ENCODE measurements around the gene BBLN.
A peak's percentile ranks its signal among the peaks of the same experiment; 100 is the strongest.

BBLN gene

DNA sequence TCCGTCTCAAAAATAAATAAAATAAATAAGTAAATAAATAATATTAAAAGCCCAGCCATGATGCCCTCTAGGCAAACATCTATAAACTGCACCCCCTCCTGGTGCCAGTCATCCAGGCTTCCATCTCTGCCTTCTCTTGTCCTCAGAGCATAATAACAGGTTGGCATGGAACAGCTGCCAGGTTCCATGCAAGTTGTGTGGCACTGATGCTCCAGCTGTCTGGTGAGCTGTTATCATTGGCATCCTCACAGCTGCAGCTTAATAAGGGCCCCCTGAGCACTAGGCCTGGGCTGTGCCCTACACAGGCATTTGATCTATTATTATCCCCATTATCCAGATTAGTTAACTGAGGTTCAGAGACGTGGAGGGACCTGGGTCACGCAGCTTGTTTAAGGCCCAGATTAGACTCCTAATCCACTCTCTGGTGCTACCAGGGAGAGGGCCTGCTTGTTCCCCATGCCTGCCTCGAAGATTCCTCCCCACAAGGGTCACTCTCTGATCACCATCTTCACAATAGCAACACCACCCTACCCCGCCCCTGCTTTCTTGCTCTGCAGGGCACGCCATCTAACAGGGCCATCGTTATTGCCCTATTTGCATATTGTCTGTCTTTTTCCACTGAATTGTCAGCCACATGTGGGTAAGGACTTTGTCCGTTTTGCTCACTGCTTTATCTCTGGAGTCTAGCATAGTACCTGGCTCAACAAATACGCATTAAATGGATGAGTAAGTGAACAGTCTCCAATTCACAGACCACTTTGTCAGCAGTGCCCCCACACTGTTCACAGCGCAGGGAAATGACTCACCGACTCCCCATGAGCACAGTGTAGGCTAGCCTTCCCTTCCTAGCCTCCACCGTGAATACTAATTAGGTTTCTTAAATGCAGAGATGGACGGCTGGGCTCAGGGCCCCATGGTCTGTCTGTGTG, 41.6 kb downstream of the BBLN start:
- DNase-seq (ENCODE audit: insufficient read length, low spot score) (no peak), FAIRE-seq (no peak)
- no peak for TF ChIP-seq POLR2A (IDR thresholded peaks at IDR 0.05; ENCODE audit: low read depth, low read length)

DNA sequence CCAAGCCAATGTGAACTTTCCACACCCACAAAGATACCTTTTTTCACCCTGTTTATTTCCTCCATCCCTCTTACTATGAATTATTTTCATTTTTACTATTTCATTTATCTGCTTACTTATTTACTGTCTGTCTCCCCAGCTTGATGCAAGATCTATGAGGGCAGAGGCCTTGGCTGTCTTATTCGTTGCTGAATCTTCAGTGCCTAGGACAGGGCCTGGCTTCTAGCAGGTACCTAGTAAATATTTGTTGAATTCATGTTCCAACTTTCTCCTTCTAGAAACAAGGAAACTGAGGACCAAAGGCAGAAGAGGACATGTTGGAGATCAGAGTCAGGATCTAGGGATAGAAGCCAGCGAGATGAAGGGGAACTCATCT, 42.6 kb downstream of the BBLN start:
- TF ChIP-seq POLR2A (IDR thresholded peaks at IDR 0.05; ENCODE audit: low read depth, low read length) = no peak
- DNase-seq (ENCODE audit: insufficient read length, low spot score) (no peak), FAIRE-seq (no peak)

DNA sequence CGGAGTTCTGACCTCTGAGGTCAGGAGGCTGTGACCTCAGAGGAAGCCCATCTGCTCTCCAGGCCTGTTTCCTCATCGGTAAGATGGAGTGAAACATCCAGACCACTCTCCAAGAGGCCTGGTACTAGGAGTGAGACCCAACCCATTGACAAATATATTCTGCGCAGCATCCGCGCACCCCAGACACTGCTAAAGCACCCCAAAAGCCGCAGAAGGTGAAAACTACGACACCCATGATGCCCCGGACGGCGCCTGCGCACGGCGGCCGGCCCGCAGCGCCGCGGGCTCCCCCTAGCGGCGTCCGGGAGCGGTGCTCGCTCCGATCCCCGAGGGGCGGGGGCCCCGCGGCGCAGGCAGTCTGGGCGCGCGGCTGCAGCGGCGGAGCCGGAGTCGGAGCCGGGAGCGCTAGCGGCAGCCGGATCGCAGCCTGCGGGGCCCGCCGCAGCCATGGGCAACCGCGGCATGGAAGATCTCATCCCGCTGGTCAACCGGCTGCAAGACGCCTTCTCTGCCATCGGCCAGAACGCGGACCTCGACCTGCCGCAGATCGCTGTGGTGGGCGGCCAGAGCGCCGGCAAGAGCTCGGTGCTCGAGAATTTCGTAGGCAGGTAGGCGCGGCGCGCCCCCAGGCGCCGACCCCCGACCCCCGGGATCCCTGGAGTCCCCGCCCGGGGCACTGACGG, 43.1 kb downstream of the BBLN start, which contains the start of gene DNM1:
TSS of gene DNM1 (plus strand) at position 356 of the 683 bp plus-strand sequence. CDS start at position 448, 92 bp downstream.
- DNase-seq (ENCODE audit: insufficient read length, low spot score) (peak; percentile 98), FAIRE-seq (no peak)
- peak; percentile 65 for TF ChIP-seq POLR2A (IDR thresholded peaks at IDR 0.05; ENCODE audit: low read depth, low read length)

DNA sequence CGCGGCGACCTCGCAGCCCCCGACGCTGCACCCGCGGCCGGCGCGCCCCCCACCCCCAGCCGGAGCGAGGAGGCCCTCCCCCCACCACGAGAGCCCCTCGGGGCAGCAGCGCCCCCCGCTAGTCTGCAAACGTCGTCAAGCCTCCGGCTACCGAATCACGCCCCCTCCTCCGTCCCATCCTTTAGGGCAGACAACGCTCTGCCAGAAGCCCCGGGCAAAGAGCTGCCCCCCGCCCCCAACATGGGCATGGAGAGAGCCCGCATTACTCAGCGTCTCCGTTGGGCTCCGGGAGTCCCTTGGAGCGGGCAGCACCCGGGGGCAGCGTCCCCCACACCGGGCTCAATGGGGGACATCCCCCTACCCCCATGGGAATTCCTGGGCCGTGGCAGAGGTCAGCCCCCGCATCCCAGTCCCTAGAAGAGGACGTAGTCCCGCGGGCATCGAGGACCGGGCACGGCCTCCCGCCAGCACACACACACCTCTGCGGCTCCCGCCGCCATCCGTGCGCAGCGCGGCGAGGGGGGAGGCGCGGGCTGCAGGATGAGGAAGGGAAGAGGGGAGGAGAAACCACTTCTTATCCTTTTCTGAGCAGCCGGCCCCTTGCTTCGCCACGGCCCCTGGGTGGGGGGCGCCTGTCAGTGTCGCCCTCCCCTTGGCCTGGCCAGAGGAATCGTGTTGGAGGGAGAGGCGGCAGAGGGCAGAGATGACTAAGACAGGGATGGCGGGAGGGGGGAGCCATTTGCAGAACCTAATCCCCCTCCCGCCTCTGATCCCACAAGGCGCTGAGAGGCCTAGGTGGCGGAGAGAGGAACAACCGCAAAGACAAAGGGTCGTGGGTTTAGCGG, 43.9 kb downstream of the BBLN start:
- peak; percentile 87 for DNase-seq (ENCODE audit: insufficient read length, low spot score)
- peak; percentile 55 for TF ChIP-seq POLR2A (IDR thresholded peaks at IDR 0.05; ENCODE audit: low read depth, low read length)
- no peak for FAIRE-seq

DNA sequence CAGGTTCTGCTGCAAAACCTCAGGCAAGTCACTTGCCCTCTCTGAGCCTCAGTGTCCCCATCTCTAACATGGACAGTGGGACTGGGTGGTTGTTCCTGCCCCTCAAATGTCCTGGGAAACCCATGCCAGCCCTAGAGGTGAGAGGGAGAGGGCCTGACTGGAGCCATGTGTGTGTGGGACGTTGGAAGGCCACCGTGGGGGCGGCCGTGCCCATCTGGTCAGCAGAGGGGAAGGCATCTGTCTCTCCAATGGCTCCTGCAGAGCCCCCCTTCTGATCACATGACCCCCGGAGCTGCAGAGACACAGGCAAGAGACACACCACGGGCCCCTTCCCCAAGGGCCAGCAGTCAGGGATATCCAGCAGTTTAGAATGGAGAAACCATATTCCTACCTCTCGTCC, 44.8 kb downstream of the BBLN start:
- DNase-seq (ENCODE audit: insufficient read length, low spot score) (no peak), FAIRE-seq (no peak)
- TF ChIP-seq POLR2A (IDR thresholded peaks at IDR 0.05; ENCODE audit: low read depth, low read length) = no peak

DNA sequence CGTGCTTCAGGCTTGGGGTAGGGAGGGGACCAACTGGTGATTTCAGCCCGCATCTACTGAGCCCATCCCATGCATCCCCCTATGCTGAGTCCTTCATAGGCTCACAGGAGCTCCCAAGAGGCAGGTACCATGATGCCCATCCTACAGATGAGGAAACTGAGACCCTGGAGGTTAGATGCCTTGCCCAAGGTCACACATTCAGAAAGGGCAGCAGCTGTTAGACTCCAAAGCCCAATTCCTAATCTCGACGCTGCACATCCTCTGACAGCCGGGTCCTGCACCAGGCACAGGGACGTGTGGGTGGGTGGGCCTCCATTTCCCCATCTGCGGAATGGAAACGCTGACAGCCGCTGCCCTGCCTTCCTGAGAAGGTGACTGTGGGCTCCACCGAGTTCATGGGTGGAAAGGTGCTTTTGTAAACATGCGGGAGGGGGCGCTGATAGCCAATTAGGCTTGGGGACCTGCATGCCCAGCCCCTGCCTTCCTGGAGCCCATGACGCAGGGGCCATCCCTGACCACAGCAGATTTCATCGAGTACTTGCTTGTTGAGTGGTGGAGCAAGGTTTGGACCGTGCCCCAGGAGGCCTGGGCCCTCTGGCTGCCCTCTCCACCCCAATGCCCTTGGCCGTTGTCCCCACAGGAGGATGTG, 45.4 kb downstream of the BBLN start:
- DNase-seq (ENCODE audit: insufficient read length, low spot score) = no peak
- no peak for TF ChIP-seq POLR2A (IDR thresholded peaks at IDR 0.05; ENCODE audit: low read depth, low read length)
- FAIRE-seq = no peak

DNA sequence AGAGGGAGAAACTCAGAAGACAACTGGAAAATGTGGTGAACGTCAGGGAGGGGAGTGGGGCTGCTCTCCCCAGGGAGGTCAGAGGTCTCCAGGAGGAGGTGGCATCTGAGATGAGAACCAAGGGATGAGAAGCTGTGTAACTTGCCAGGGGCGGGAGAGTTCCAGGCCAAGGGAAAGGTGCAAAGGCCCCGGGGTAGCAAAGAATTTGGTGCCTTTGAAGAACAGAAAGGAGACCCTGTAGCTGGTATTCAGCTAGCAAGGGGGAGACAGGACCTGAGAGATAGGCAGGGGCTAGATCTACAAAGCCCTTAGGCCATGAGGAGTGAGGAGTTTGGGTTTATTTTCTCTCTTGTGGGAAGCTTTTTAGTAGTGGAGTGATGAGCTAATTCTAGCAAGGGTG, 46.4 kb downstream of the BBLN start:
- TF ChIP-seq POLR2A (IDR thresholded peaks at IDR 0.05; ENCODE audit: low read depth, low read length) = no peak
- no peak for DNase-seq (ENCODE audit: insufficient read length, low spot score)
- no peak for FAIRE-seq

DNA sequence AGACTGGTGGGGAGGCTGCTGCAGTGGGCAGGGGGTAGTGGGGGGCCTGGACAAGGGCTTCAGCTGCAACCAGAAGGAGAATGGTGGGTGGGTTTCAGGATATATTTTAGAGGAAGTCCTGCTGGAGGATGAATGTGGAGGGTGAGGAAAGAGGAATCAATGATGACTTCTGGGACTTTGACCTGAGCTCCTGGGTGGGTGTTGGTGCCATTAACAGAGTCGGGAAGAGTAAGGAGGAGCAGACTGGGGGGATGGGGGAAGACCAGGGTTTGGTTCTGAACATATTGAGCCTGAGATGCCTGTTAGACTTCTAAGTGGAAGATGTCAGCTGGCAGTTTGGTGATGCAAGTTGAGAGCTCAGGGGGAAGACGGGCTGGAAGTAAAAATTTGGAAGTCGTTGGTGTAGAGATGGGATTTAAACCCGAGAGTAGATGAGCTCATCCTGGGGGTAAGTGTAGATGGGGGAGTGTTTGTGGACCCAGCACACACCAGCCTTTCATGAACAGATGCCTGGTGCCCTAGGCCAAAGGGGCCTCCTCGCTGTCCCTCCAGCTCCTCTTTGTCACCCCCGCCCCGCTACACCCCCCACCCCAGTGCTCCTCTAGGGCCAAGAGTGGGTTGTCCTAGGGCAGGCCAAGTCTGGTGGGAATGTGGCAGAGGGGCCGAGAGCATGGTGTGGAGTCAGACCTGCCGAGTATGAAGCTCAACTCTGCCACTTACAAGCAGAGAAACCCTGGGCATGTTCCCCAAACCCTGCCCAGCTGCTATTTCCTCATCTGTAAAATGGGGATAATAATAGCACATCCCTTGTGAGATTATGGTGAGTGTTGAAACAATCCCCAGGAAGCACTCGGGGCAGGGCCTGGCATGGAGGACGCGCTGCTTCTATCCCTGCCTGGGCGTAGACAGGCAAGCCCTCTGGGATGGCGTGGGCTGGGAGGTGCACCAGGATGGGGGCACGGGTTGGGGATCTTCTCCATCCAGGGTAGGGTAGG, 47.1 kb downstream of the BBLN start:
- FAIRE-seq (no peak), DNase-seq (ENCODE audit: insufficient read length, low spot score) (no peak)
- TF ChIP-seq POLR2A (IDR thresholded peaks at IDR 0.05; ENCODE audit: low read depth, low read length) = no peak

DNA sequence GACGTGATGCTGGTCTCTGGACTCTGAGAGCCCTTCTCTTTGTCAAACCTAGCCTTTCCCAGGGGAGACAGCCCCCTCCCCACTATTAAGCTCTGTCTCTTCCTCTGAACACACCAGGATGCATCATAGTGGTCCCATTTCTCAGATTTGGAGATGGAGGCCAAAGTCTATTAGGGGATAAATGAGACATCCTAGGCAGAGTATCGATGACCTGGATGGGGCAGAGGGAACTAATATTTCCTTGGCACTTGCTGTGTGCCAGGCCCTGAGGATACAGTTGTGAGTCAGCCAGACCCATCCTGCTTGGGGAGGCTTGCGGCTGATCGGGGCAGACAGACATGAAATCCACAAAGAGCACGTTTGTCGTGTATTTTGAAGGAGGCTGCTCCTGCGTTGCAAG, 48.3 kb downstream of the BBLN start:
- TF ChIP-seq POLR2A (IDR thresholded peaks at IDR 0.05; ENCODE audit: low read depth, low read length) = no peak
- DNase-seq (ENCODE audit: insufficient read length, low spot score) = no peak
- FAIRE-seq = no peak

DNA sequence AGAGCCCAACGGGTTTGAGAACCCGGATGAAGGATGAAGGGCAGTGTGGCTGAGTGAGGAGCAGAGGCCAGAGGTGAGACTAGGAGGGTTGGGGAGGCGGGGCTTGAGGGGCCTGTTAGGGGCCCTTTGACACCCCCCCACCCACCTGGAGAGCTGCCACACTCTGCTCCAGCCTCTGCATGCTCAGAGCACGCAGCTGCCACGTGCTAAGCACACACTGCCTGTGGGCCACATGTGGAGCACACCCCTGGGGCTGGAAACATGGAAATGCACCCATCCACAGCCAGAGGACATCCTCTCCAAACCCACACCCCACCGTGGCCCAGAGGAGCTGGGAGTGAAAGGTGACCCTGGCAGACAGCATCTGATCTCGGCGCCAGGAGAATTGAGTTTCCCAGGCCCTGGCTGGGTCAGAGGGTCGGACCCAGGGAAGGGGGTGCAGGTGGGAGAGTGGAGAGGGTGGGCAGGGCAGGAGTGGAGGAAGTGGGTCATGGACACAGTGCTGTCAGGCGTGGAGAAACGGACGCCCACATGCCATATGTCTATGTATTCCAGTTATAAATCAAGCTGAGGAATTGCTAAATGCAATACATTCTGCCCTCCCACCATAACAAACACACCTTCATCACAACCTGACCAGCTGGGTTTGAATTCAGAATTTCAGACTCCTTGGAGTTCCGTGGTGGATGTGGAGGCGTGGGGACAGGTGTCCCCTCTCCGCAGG, 49.0 kb downstream of the BBLN start:
- DNase-seq (ENCODE audit: insufficient read length, low spot score) (no peak), FAIRE-seq (no peak)
- TF ChIP-seq POLR2A (IDR thresholded peaks at IDR 0.05; ENCODE audit: low read depth, low read length) = no peak

DNA sequence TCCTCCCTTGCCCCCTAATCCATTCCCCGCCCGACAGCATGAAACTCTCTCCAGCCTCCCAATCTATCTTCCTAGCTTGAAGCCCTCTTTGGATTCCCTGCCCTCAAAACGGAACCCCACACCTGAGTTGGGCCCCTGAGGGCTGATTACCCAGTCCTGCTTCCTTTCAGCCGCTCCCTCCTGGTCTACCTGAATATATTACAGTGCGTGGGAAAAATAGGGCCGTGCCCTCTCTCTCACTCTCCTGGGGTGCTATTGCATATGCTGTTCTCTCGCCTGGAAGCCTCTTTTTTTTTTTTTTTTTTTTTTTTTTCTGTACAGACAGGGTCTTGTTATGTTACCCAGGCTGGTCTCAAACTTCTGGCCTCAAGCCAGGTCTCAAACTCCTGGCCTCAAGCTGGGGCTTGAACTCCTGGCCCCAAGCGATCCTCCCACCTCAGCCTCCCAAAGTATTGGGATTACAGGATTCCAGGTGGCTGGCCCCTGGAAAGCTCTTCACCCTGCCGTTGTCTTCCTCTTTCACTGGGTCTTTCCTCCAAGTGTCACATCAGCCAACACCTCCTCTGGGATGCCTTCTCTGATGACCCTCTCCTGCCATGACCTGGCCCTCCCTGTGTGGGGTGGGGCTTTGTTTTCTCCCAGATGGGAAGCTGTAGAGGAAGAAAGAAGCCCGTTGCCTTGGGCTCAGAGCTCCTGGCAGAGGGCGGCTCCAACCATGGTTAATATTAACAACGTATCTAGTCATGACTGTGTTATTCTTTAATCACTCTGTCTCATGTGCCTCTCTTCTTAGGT, 51.3 kb downstream of the BBLN start:
- FAIRE-seq = no peak
- TF ChIP-seq POLR2A (IDR thresholded peaks at IDR 0.05; ENCODE audit: low read depth, low read length) = no peak
- no peak for DNase-seq (ENCODE audit: insufficient read length, low spot score)
